Lung (tissue), 12 donors: ENCODE results near the gene ZFAND3. TPM values are rescaled to one million over a fixed set of nuclear protein-coding genes. Genes with fewer than 3 reads are reported as not detected.

Experiments used
- ATAC-seq: fragments of 200-7000 bp; cut with Tn5 transposase; one replicate; pipeline ENCODE4 v1.9.1; 2020; ENCODE audit warnings: moderate number of reproducible peaks; ENCODE audit not compliant: insufficient read depth, low FRiP score
- DNase-seq, 3 donors: peaks; one replicate each; pipeline ENCODE4 v3.0.0-alpha.2; 2013 to 2017
- H3K27ac ChIP-seq, 2 donors: one replicate each; pipeline ENCODE4 v1.5.1; 2013; ENCODE audit warnings: mild to moderate bottlenecking in 2 of 2, moderate library complexity in 2 of 2, control low read depth in 1 of 2, inconsistent platforms in 1 of 2, low read depth in 1 of 2, low read length in 1 of 2
- H3K27me3 ChIP-seq, 3 donors: one replicate each; pipeline ENCODE4 v1.5.1; 2013; ENCODE audit warnings: low read length in 2 of 3; ENCODE audit not compliant: control insufficient read depth in 3 of 3, insufficient read depth in 3 of 3
- H3K36me3 ChIP-seq, 4 donors: one replicate each; pipeline ENCODE4 v1.5.1; 2013; ENCODE audit warnings: low read length in 4 of 4, mild to moderate bottlenecking in 1 of 4, moderate library complexity in 1 of 4; ENCODE audit not compliant: control insufficient read depth in 4 of 4, insufficient read depth in 4 of 4
- H3K4me1 ChIP-seq, 5 donors: one replicate each; pipeline ENCODE4 v1.5.1; 2013; ENCODE audit warnings: low read length in 5 of 5, mild to moderate bottlenecking in 2 of 5, moderate library complexity in 1 of 5; ENCODE audit not compliant: control insufficient read depth in 5 of 5, insufficient read depth in 5 of 5
- H3K4me3 ChIP-seq: one replicate; pipeline ENCODE4 v1.5.1; 2013; ENCODE audit warnings: mild to moderate bottlenecking, control low read depth, moderate library complexity
- H3K9ac ChIP-seq, 2 donors: one replicate each; pipeline ENCODE4 v1.5.1; 2013; ENCODE audit warnings: low read length in 2 of 2, control low read depth in 1 of 2; ENCODE audit not compliant: insufficient read depth in 1 of 2
- H3K9me3 ChIP-seq, 4 donors: one replicate each; pipeline ENCODE4 v1.5.1; 2013; ENCODE audit warnings: low read length in 3 of 4, mild to moderate bottlenecking in 1 of 4, moderate library complexity in 1 of 4; ENCODE audit not compliant: control insufficient read depth in 4 of 4, insufficient read depth in 3 of 4
- CTCF ChIP-seq: IDR thresholded peaks from 2 replicates; pipeline ENCODE4 v1.5.1; 2012; ENCODE audit warnings: mild to moderate bottlenecking; ENCODE audit errors: control extremely low read depth, extremely low read depth
- WGBS, 2 donors: extraction: QIAGEN DNeasy Blood & Tissue Kit; methylation state at CpG; one replicate each; pipeline ENCODE4 v1.1.7; 2013; 5-methylcytosine and 5-hydroxymethylcytosine counted together
- polyA plus RNA-seq, 2 donors: library from polyadenylated mRNA; stranded (reverse); fragments of 200-250 nt; gene quantifications; one replicate each; pipeline ENCODE4 v1.2.1, GENCODE V29; 2013
- total RNA-seq, 2 donors: library from RNA; depleted of rRNA in 1 of 2; stranded (reverse); fragments of >200 nt in 1 of 2; gene quantifications; one replicate each; pipeline ENCODE4 v1.2.1, GENCODE V29; 2014 to 2021
- donor health status: control.
- donor health status: control.
- donor health status: Bipolar disorder and iron deficiency.
- donor health status: healthy.
- donor health status: DM: yes; HTN: yes; CAD: no.

Gene ZFAND3
- total and polyA plus RNA-seq, 4 donors: 27.6 to 63.6 (median 51.3) TPM

GRCh38 chr6:38148606-38149005, 329.1 kb downstream of the ZFAND3 start:
- no peak for TF ChIP-seq CTCF
- ATAC-seq: no peak
- H3K36me3 ChIP-seq: peaks cover 0 to 18% (median 8%) of the 10 kb centered on the region in 4 donors
- H3K9ac ChIP-seq: no peak overlapping the region
- 67 to 79% methylated on average over 2 of the region's 2 CpGs for WGBS, 2 donors
- H3K9me3 ChIP-seq: no peaks in the 10 kb centered on the region
- no peak for DNase-seq
- H3K4me1 ChIP-seq: peaks cover 4 to 46% (median 20%) of the 10 kb centered on the region in 5 donors
- H3K4me3 ChIP-seq: no peak overlapping the region
- no peak overlapping the region for H3K27ac ChIP-seq
- H3K27me3 ChIP-seq: no peaks in the 10 kb centered on the region

GRCh38 chr6:38149531-38149930, 330.0 kb downstream of the ZFAND3 start:
- 65 to 85% methylated on average over 2 of the region's 2 CpGs for WGBS, 2 donors
- TF ChIP-seq CTCF: no peak
- Histone ChIP-seq H3K4me3 (no peak overlapping the region), H3K4me1 (peaks cover 4 to 40% (median 20%) of the 10 kb centered on the region in 5 donors), H3K27me3 (no peaks in the 10 kb centered on the region), H3K9ac (no peak overlapping the region), H3K9me3 (no peaks in the 10 kb centered on the region), H3K27ac (no peak overlapping the region), H3K36me3 (peaks cover 0 to 21% (median 8%) of the 10 kb centered on the region in 4 donors)
- ATAC-seq: no peak
- peak; percentile 85 to 98 (median 94) for DNase-seq

- ATAC-seq (no peak), DNase-seq (peak in 2 of 3 donors; percentile 60 to 61)
- Histone ChIP-seq H3K9me3 (no peaks in the 10 kb centered on the region), H3K9ac (no peak overlapping the region), H3K4me3 (no peak overlapping the region), H3K27ac (no peak overlapping the region), H3K4me1 (peaks cover 4 to 43% (median 20%) of the 10 kb centered on the region in 5 donors), H3K27me3 (no peaks in the 10 kb centered on the region), H3K36me3 (peaks cover 0 to 21% (median 8%) of the 10 kb centered on the region in 4 donors)
- WGBS, 2 donors: 81 to 86% methylated on average over 3 of the region's 3 CpGs
- TF ChIP-seq CTCF: no peak
These were observed 330.5 kb downstream of the ZFAND3 start for GRCh38 chr6:38150021-38150420.
